ENCODE results near the gene OR51A2. TPM values are rescaled to one million over a fixed set of nuclear protein-coding genes. Genes with fewer than 3 reads are reported as not detected.

Gene OR51A2
- total RNA-seq, 1 experiment from 2014 or later = not detected

GRCh38 chr11:4936745-4937144, 18.8 kb downstream of the OR51A2 start:
- CTCF ChIA-PET = no interaction called here
- ATAC-seq (no peak), DNase-seq (ENCODE audit: low read depth, low spot score) (no peak)
- Histone ChIP-seq H3K4me3 (replicated peaks in 1 of 2; ENCODE audit: low read depth in 1 of 2, low read length in 2 of 2) (no peak overlapping the region), H3K79me2 (ENCODE audit: insufficient read depth, low read length) (no peaks in the 10 kb centered on the region), H4K20me1 (ENCODE audit: insufficient read depth) (no peaks in the 10 kb centered on the region), H3K4me1 (ENCODE audit: control insufficient read depth in 1 of 2, insufficient read depth in 2 of 2, low read length in 2 of 2) (no peaks in the 10 kb centered on the region), H3K4me2 (ENCODE audit: low read length) (no peak overlapping the region), H3K36me3 (ENCODE audit: control insufficient read depth in 1 of 2, insufficient read depth in 2 of 2, low read length in 2 of 2) (no peaks in the 10 kb centered on the region), H3K27me3 (ENCODE audit: insufficient read depth, low read length) (peaks cover 35% of the 10 kb centered on the region), H3K9ac (ENCODE audit: low read length) (no peak overlapping the region), H3K9me3 (ENCODE audit: control insufficient read depth in 1 of 2, insufficient read depth in 1 of 2, low read depth in 1 of 2, low read length in 2 of 2) (no peaks in the 10 kb centered on the region), H3K9me2 (ENCODE audit: insufficient read depth) (no peaks in the 10 kb centered on the region), H3K27ac (ENCODE audit: low read depth, low read length) (no peak overlapping the region), H2AFZ (ENCODE audit: low read depth, low read length, poor library complexity, severe bottlenecking) (no peak overlapping the region)
- POLR2A ChIA-PET = no interaction called here
- no peak for TF ChIP-seq SP1 (IDR thresholded peaks at IDR 0.05; ENCODE audit: low read depth)
- no peak for TF ChIP-seq CTCF (IDR thresholded peaks at IDR 0.05 in 2 of 3, conservative IDR thresholded peaks at IDR 0.05 in 1 of 3; ENCODE audit: borderline replicate concordance in 1 of 3, insufficient read depth in 1 of 3, low read depth in 2 of 3, low read length in 2 of 3)
- TF ChIP-seq ZNF274 (IDR thresholded peaks at IDR 0.05; ENCODE audit: low read depth, low read length) = no peak
- no peak for TF ChIP-seq ZFX (IDR thresholded peaks at IDR 0.05)
- no peak for TF ChIP-seq SRF (IDR thresholded peaks at IDR 0.05; ENCODE audit: low read depth)
- RAD21 ChIA-PET (ENCODE audit: low non-redundant PET in 1 of 2, low total read pairs in 2 of 2, uncharacterized antibody in 2 of 2, unreplicated experiment in 2 of 2) = no interaction called here
- intact Hi-C loops (cut with micrococcal nuclease) = no loop called here
- no TSS peak for BruUV-seq (replicated peaks)

- H3K9ac ChIP-seq (ENCODE audit: low read length) = no peak overlapping the region
- H3K27me3 ChIP-seq (ENCODE audit: insufficient read depth, low read length) = peaks cover 28% of the 10 kb centered on the region; the same call in 1 of the 2 replicates
- H3K36me3 ChIP-seq (ENCODE audit: control insufficient read depth in 1 of 2, insufficient read depth in 2 of 2, low read length in 2 of 2) = no peaks in the 10 kb centered on the region
- no TSS peak for BruUV-seq (replicated peaks)
- TF ChIP-seq ELF1 (IDR thresholded peaks at IDR 0.05; ENCODE audit: borderline replicate concordance, low read depth) = no peak
- TF ChIP-seq EZH2 (IDR thresholded peaks at IDR 0.05) = no peak
- TF ChIP-seq SRF (IDR thresholded peaks at IDR 0.05; ENCODE audit: low read depth) = no peak
- TF ChIP-seq ATF3 (IDR thresholded peaks at IDR 0.05) = no peak
- no peak for TF ChIP-seq CTCF (IDR thresholded peaks at IDR 0.05 in 2 of 3, conservative IDR thresholded peaks at IDR 0.05 in 1 of 3; ENCODE audit: borderline replicate concordance in 1 of 3, insufficient read depth in 1 of 3, low read depth in 2 of 3, low read length in 2 of 3)
- ChIA-PET RAD21 (ENCODE audit: low non-redundant PET in 1 of 2, low total read pairs in 2 of 2, uncharacterized antibody in 2 of 2, unreplicated experiment in 2 of 2) (no interaction called here), POLR2A (no interaction called here), CTCF (no interaction called here)
- intact Hi-C loops (cut with micrococcal nuclease) = no loop called here
- no peaks in the 10 kb centered on the region for H3K4me1 ChIP-seq (ENCODE audit: control insufficient read depth in 1 of 2, insufficient read depth in 2 of 2, low read length in 2 of 2)
- no peak overlapping the region for H3K4me3 ChIP-seq (replicated peaks in 1 of 2; ENCODE audit: low read depth in 1 of 2, low read length in 2 of 2)
- DNase-seq (ENCODE audit: low read depth, low spot score) = no peak
- no peak overlapping the region for H3K4me2 ChIP-seq (ENCODE audit: low read length)
- ATAC-seq = no peak
- no peaks in the 10 kb centered on the region for H3K9me3 ChIP-seq (ENCODE audit: control insufficient read depth in 1 of 2, insufficient read depth in 1 of 2, low read depth in 1 of 2, low read length in 2 of 2)
- H3K9me2 ChIP-seq (ENCODE audit: insufficient read depth) = no peaks in the 10 kb centered on the region
- H3K79me2 ChIP-seq (ENCODE audit: insufficient read depth, low read length) = no peaks in the 10 kb centered on the region
- H4K20me1 ChIP-seq (ENCODE audit: insufficient read depth) = no peaks in the 10 kb centered on the region
- H3K27ac ChIP-seq (ENCODE audit: low read depth, low read length) = no peak overlapping the region
- no peak overlapping the region for H2AFZ ChIP-seq (ENCODE audit: low read depth, low read length, poor library complexity, severe bottlenecking)
Observed at GRCh38 chr11:4932751-4933150, 22.8 kb downstream of the OR51A2 start.
